Parathyroid adenoma (tissue), 2 donors: ENCODE data around the gene SCEL.

Experiments used
- H2AFZ ChIP-seq: fragments of 300-600 bp; sonication (generic); one replicate; pipeline ENCODE4 v1.7.0; 2017; ENCODE audit warnings: antibody characterized with exemption, mild to moderate bottlenecking
- H3K27ac ChIP-seq: fragments of 300-600 bp; sonication (generic); one replicate; pipeline ENCODE4 v1.7.0; 2017
- H3K27me3 ChIP-seq: fragments of 300-600 bp; sonication (generic); one replicate; pipeline ENCODE4 v1.7.0; 2017; ENCODE audit warnings: low read length; ENCODE audit not compliant: control insufficient read depth, insufficient read depth
- H3K36me3 ChIP-seq: fragments of 300-600 bp; sonication (generic); one replicate; pipeline ENCODE4 v1.7.0; 2017; ENCODE audit warnings: low read length; ENCODE audit not compliant: control insufficient read depth, insufficient read depth
- H3K4me1 ChIP-seq: fragments of 300-600 bp; sonication (generic); one replicate; pipeline ENCODE4 v1.7.0; 2017; ENCODE audit warnings: control low read depth
- H3K4me2 ChIP-seq: fragments of 300-600 bp; sonication (generic); one replicate; pipeline ENCODE4 v1.7.0; 2017; ENCODE audit warnings: low read length
- H3K4me3 ChIP-seq: fragments of 300-600 bp; sonication (generic); one replicate; pipeline ENCODE4 v1.7.0; 2017; ENCODE audit warnings: low read depth, low read length
- H3K79me2 ChIP-seq: fragments of 300-600 bp; sonication (generic); one replicate; pipeline ENCODE4 v1.7.0; 2017; ENCODE audit warnings: control low read depth
- H3K9ac ChIP-seq: fragments of 300-600 bp; sonication (generic); one replicate; pipeline ENCODE4 v1.7.0; 2017; ENCODE audit warnings: mild to moderate bottlenecking
- H3K9me3 ChIP-seq: fragments of 300-600 bp; sonication (generic); one replicate; pipeline ENCODE4 v1.7.0; 2017; ENCODE audit warnings: low read length; ENCODE audit not compliant: control insufficient read depth
- CTCF ChIP-seq: fragments of 300-600 bp; sonication (generic); IDR thresholded peaks from one replicate; pipeline ENCODE4 v1.7.0; 2017; ENCODE audit warnings: antibody characterized with exemption, mild to moderate bottlenecking
- donor health status: primary hyperparathyroidism.

Gene SCEL

GRCh38 chr13:77535448-77535847, at the start of gene SCEL:
TSS of gene SCEL (plus strand) at chr13:77535706. CDS start at chr13:77555876, 20,170 bp downstream.
- no peaks in the 10 kb centered on the region for H3K4me1 ChIP-seq
- no peaks in the 10 kb centered on the region for H3K79me2 ChIP-seq
- no peak within 1 kb of the TSS for H3K9ac ChIP-seq
- no peak within 1 kb of the TSS for H2AFZ ChIP-seq
- H3K9me3 ChIP-seq: no peaks in the 10 kb centered on the region
- no peaks in the 10 kb centered on the region for H3K27me3 ChIP-seq
- H3K36me3 ChIP-seq: no peaks in the 10 kb centered on the region
- no peak within 1 kb of the TSS for H3K4me3 ChIP-seq
- H3K4me2 ChIP-seq: no peak within 1 kb of the TSS
- TF ChIP-seq CTCF: no peak
- H3K27ac ChIP-seq: no peak within 1 kb of the TSS

- H3K9ac ChIP-seq: no peak overlapping the region
- no peaks in the 10 kb centered on the region for H3K4me1 ChIP-seq
- no peak overlapping the region for H2AFZ ChIP-seq
- H3K4me2 ChIP-seq: no peak overlapping the region
- no peaks in the 10 kb centered on the region for H3K79me2 ChIP-seq
- no peak overlapping the region for H3K27ac ChIP-seq
- H3K4me3 ChIP-seq: no peak overlapping the region
- H3K9me3 ChIP-seq: no peaks in the 10 kb centered on the region
- TF ChIP-seq CTCF: no peak
- no peaks in the 10 kb centered on the region for H3K27me3 ChIP-seq
- H3K36me3 ChIP-seq: no peaks in the 10 kb centered on the region
Measured at GRCh38 chr13:77489566-77490337, 45.8 kb upstream of the SCEL start.

- TF ChIP-seq CTCF: peak; percentile 57
- no peak overlapping the region for H3K4me3 ChIP-seq
- no peaks in the 10 kb centered on the region for H3K79me2 ChIP-seq
- no peak overlapping the region for H2AFZ ChIP-seq
- H3K36me3 ChIP-seq: no peaks in the 10 kb centered on the region
- no peak overlapping the region for H3K9ac ChIP-seq
- no peaks in the 10 kb centered on the region for H3K27me3 ChIP-seq
- no peak overlapping the region for H3K4me2 ChIP-seq
- no peaks in the 10 kb centered on the region for H3K4me1 ChIP-seq
- no peak overlapping the region for H3K27ac ChIP-seq
- H3K9me3 ChIP-seq: no peaks in the 10 kb centered on the region
Measured at GRCh38 chr13:77492982-77493381, 42.5 kb upstream of the SCEL start.

- Histone ChIP-seq H3K4me3 (no peak overlapping the region), H3K27ac (no peak overlapping the region), H3K27me3 (no peaks in the 10 kb centered on the region), H3K4me1 (no peaks in the 10 kb centered on the region), H3K36me3 (no peaks in the 10 kb centered on the region), H3K9ac (no peak overlapping the region), H2AFZ (no peak overlapping the region), H3K4me2 (no peak overlapping the region), H3K79me2 (no peaks in the 10 kb centered on the region), H3K9me3 (no peaks in the 10 kb centered on the region)
- TF ChIP-seq CTCF: no peak
Measured at GRCh38 chr13:77494226-77494625, 41.3 kb upstream of the SCEL start.

- H2AFZ ChIP-seq: no peak overlapping the region
- H3K9me3 ChIP-seq: no peaks in the 10 kb centered on the region
- no peaks in the 10 kb centered on the region for H3K36me3 ChIP-seq
- no peak overlapping the region for H3K9ac ChIP-seq
- H3K79me2 ChIP-seq: no peaks in the 10 kb centered on the region
- no peak overlapping the region for H3K4me2 ChIP-seq
- TF ChIP-seq CTCF: no peak
- H3K27ac ChIP-seq: no peak overlapping the region
- H3K27me3 ChIP-seq: no peaks in the 10 kb centered on the region
- no peaks in the 10 kb centered on the region for H3K4me1 ChIP-seq
- no peak overlapping the region for H3K4me3 ChIP-seq
Measured at GRCh38 chr13:77497350-77497749, 38.2 kb upstream of the SCEL start.
